Cortex of kidney (tissue), 1 donor: ENCODE results near the gene IFT57.
"Not testable (repeated sequence)": the region's sequence is repeated elsewhere in the genome, so short reads cannot be mapped to it uniquely, and the experiment has no call there.

Experiments
- DNase-seq: peaks from one replicate; lab custom pipeline; 2025; lab: John Stamatoyannopoulos, UW

The IFT57 gene, protein sequence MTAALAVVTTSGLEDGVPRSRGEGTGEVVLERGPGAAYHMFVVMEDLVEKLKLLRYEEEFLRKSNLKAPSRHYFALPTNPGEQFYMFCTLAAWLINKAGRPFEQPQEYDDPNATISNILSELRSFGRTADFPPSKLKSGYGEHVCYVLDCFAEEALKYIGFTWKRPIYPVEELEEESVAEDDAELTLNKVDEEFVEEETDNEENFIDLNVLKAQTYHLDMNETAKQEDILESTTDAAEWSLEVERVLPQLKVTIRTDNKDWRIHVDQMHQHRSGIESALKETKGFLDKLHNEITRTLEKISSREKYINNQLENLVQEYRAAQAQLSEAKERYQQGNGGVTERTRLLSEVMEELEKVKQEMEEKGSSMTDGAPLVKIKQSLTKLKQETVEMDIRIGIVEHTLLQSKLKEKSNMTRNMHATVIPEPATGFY

DNA sequence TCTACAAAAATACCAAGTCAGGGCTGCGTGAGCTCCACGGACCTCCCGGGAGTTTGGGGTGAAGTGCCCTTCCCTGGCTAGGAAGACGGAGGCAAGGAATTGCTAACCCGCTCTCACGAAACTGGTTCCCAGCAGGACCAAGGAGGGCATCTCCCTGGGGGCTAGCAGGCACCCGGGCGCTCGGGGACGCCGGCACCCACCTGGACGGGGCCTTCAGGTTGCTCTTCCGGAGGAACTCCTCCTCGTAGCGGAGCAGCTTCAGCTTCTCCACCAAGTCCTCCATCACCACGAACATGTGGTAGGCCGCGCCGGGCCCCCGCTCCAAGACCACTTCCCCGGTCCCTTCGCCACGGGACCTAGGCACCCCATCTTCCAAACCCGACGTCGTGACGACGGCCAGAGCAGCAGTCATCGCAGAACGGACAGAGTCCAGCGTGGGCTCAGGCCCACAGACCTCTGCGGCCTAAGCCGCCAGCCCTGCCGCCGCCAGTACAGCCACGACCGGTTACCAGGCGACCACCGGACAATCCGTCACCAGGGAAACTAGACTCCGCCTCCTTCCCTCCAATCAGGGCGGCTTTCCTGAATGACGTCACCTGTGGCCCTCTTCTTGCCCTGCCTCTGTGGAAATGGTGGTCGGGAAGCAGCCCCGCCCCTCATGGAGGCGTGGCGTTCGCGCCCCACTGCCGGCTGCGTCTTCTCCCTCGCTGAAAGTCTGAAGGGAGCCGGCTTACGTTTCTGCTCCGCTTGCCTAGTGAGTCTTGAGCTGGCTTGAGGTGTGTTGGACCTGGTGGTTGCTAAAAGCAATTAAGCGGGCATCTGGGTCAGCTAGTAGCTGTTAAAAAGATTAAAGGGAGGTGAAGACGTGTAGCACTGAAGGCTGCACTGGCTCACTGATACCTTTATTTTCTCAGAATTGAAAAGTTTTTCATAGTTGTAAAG, at the start of gene IFT57:
IFT57 (minus strand) TSS at position 514 of the 942 bp plus-strand sequence; CDS start at position 412, 102 bp downstream.
- peak; percentile 61 for DNase-seq

DNA sequence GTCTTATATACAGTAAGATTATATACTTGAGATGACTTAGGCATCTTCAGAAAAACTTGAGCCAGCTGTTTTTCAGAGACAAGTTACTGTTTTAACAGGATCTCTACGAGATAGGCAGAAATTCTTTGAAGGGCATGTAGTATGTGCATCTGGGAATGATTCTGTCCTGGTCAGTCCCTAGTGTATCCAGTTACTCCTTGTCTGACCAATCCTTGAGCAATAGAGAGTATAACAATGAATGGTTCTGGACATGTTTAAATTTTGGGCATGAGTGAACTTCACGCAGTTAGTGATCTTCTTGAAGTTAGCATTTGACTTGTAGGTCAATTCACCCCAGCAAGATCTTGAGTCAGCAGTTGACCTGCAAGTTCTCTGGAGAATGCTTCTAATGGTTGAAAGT, 49.4 kb upstream of the IFT57 start:
- no peak for DNase-seq

- DNase-seq: not testable (repeated sequence)
Observed at GRCh38 chr3:108268235-108268634, 46.0 kb upstream of the IFT57 start.

DNA sequence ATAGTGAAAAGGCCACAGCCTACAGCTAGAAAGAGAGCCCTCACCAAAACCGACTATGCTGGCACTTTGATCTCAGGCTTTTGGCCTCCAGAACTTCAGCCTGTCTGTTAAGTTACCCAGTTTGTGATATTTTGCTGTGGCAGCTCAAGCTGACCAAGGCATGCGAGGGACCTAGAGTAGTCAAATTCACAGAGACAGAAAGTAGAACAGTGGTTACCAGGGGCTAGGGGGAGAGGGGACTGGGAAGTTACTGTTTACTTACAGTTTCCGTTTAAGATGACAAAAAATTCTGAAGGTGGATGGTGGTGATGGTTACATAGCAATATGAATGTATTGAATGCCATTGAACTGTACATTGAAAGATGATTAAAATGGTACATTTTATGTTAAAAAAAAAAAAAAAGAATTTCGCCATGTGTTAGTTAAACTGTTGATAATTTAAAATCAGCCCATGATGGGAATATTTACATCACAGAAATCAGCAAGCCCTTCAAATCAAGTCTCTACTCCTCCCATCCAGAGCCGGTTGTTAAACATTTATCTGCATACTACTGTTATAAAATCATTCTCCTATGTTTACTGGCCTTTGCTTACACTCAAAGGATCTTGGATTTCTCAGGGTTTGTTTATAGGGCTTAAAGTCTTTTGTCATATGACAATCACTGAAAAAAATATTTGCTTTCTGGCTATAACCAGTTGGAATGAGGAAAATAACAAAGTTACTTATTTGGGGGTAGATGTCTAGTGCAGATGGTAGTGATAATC, 42.5 kb upstream of the IFT57 start:
- DNase-seq: not testable (repeated sequence)

GRCh38 chr3:108255131-108255530, 32.9 kb upstream of the IFT57 start:
- no peak for DNase-seq

GRCh38 chr3:108251844-108252243, 29.6 kb upstream of the IFT57 start:
- DNase-seq: no peak

DNA sequence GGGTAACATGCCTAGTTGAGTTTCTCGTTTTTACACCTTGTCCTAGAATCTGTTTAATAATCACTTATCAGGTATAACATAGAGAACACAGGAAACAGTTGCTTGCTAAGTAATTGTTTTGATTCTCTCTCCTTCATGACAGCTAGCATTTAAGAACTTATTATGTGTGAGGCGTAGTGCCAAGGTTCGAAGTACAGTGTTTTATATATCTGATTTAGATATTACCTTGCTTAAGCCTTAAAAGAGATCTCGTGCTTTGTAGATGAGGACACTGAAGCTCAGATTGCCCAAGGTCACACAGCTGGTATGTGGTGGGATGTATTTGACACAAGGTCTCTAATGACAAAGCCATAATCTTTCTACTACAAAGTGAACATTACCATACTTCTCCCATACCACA, 29.0 kb upstream of the IFT57 start:
- no peak for DNase-seq

DNA sequence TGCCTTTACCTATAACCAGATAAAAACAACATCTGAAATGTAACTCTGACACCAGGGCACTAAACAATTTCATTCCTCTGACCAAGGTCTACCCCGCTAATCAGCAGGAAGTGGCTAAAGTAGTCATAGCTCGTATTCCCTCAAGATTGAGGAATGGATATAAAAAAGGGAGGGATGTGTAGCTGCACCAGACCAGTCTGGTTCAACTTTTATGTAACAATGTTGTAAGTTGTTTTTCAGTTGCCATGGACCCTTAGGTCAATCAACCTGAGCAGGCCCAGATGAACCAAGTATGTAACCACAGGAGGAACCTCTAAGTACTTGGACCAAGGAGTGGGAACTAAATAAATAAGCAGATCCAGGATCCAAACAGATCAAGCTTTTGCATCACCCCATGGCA, 28.4 kb upstream of the IFT57 start:
- DNase-seq: no peak

GRCh38 chr3:108243243-108243642, 21.0 kb upstream of the IFT57 start:
- DNase-seq: no peak

- DNase-seq: no peak
Observed at GRCh38 chr3:108242776-108243175, 20.6 kb upstream of the IFT57 start.

DNA sequence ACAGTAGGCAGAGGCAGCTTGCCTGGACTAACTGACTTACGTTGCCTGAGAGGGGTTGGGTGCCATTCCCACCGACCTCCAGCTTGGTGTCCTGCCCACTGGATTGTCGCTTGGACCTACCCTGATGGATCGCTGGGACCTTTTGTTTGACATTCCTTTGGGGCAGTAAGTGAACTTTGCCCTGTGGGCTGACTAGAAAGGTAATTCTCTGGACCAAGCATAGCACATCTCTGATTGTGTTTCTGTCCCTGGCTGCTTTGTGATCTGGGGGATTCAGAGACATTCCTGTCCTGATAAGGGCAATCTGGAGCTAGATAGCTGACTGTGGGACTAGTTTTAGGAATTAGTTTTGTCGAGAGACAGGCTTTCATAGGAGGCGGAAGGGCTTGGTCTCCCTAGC, 19.5 kb upstream of the IFT57 start:
- no peak for DNase-seq

DNA sequence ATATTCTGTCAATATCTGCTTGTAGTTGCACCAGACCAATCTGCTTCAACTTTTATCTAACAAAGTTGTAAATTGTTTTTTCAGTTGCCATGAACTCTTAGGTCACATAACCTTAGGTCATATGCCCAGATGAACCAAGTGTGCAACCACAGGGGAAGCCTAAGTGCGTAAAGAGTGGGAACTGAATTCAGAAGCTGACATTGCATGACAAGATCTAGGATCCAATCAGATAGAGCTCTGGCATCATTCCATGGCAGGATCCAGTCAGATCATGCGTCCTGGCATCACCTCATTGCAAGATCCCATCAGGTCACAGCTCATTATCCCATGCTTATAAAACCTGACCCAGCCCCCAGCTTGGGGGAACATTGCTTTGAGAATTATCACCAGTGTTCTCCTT, 18.9 kb upstream of the IFT57 start:
- DNase-seq: no peak

- no peak for DNase-seq
Observed at GRCh38 chr3:108239082-108239481, 16.9 kb upstream of the IFT57 start.

GRCh38 chr3:108235290-108235689, 13.1 kb upstream of the IFT57 start:
- no peak for DNase-seq

DNA sequence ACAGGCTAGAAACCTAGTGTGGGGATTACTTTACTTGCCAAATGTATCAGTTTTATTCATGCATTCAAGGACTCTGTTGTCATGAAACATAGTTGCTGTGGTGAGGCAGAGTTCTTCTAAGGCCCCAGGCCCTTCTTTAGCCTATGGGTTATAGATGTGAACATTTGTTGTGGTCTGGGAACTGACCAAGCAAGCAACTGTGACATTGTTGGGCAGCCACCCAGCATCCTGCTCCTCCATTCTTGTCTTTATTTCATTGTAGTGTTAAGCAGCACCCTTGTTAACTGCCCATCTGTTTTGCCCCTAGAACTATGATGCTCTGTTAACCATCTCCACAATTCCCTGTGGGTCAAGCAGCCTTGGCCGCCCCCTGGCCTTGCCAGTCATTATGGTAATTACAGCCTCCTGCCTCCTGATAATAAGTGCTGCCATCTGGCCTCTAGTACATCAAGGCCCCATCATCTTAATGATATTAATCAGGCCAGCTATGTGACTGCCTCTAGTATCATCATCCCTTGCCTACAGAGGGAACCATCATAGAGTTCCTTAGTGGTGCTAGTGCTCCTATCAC, 12.2 kb upstream of the IFT57 start:
- DNase-seq: no peak

DNA sequence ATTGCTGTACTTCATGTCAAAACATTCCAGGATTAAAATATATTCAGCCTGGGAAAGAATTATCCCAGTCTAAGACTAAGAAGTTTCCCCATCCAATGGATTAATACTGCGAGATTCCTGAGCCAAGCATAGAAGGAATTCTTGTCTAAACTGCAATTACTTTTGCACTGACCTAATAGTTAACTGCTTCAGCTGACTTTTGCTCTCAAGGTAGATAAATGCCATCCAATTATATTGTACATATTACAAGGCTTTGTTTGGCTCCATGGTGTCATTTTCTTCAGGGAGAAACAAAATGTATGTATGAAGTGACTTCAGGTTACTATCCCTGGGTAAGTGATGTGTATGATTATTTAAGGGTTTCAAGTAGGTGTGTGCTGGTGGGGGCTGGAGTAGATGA, 6.1 kb upstream of the IFT57 start:
- no peak for DNase-seq

DNA sequence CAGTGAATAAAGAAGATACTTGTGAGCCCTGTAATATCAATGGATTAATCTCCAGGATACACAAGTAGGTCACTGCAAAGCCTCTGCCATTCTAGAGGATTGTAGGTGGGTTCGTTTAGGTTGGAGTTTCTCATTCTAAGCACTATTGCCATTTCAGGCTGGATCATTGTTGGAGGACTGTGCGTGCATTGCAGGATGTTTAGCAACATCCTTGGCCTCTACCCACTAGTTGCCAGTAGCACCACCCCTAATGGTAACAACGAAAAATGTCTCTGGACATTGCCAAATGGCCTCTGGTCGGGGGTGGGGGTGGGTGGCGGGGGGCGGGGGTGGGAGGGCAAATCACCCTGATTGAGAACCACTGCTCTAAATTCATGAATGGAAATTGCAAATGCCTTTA, 4.9 kb upstream of the IFT57 start:
- no peak for DNase-seq

- DNase-seq: no peak
Observed at GRCh38 chr3:108225221-108225620, 3.0 kb upstream of the IFT57 start.

DNA sequence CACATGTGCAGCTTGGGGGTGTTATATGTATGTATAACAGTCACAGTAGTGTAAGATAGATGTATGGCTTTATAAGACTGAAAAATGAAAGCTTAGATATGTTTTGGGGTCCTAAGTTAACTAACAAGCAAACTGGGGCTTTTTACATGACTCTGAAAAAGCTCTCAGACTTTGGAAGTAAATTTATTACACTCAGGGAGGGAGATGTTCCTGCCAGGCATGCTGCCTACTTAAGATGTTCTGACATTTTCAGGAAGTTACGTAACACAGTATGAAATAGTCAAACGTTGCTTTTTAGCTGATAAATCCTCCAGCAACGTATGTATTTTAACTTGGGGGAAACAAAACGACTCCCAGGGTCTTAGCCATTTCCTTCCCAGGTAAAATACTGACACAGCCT, 1.7 kb upstream of the IFT57 start:
- DNase-seq: no peak

GRCh38 chr3:108222853-108223565, 785 bp upstream of the IFT57 start:
- DNase-seq: no peak

DNA sequence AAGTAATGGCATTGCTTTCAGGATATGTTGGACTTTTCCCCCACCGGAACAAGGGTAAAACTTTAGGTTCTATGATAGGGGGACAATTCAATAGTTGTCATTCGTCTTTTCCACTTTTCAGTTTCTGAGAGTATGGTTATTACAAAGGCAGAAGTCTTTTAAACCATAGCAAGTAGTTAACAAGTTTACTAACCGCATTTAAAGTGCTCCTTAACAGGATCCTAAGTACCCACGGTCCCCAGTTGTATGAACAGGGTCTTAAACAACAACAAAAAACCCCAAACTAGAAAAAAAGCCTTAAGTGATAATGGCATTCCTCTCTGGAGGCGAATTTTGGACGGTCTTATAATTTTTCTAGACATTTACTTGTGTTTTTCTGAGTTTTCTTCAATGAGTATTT, 831 bp downstream of the IFT57 start:
- no peak for DNase-seq
